T-cell (primary cell): ENCODE results near the gene BCAM. TPM values are rescaled to one million over a fixed set of nuclear protein-coding genes. Genes with fewer than 3 reads are reported as not detected.

ENCODE experiments used
- ATAC-seq, 4 experiments: fragments of 200-7000 bp in 3 of 4; fragments of 150-1000 bp in 1 of 4; cut with Tn5 transposase; replicated peaks in 1 of 4; 1 replicate in 3 of 4; 2 replicates in 1 of 4; pipeline ENCODE4 v1.10.0; 2021; ENCODE audit warnings: moderate library complexity in 3 of 4, mild to moderate bottlenecking in 2 of 4, moderate number of reproducible peaks in 1 of 4
- CTCF ChIA-PET, 2 donors: fragments of 300-600 bp; sonication (Branson Sonifier 250); formaldehyde crosslinking; loops; one replicate each; lab custom pipeline; 2022; ENCODE audit warnings: antibody characterized with exemption in 2 of 2; lab: Charles Lee
- POLR2A ChIA-PET, 2 donors: fragments of 300-600 bp; sonication (Branson Sonifier 250); formaldehyde crosslinking; loops; one replicate each; lab custom pipeline; 2022; ENCODE audit warnings: antibody characterized with exemption in 2 of 2; lab: Charles Lee
- DNase-seq, 35 experiments: peaks; one replicate each; pipeline versions ENCODE4 v3.0.0 to v3.0.0-alpha.2; 2013 to 2023
- H3K27ac ChIP-seq: one replicate; pipeline ENCODE4 v1.5.1; 2013; ENCODE audit warnings: low read length
- H3K27me3 ChIP-seq, 2 experiments: replicated peaks in 1 of 2; 1 replicate in 1 of 2; 2 replicates in 1 of 2; pipeline versions ENCODE4 v1.6.1 to v1.7.0; 2013; ENCODE audit warnings: low read length in 1 of 2, mixed read lengths in 1 of 2; ENCODE audit not compliant: control insufficient read depth in 2 of 2, insufficient read depth in 2 of 2; ENCODE audit errors: extremely low read depth in 1 of 2
- H3K36me3 ChIP-seq, 2 donors: 1 replicate in 1 of 2; 2 replicates in 1 of 2; pipeline versions ENCODE4 v1.6.1 to v1.7.0; 2013; ENCODE audit warnings: low read length in 1 of 2; ENCODE audit not compliant: control insufficient read depth in 2 of 2, insufficient read depth in 1 of 2; ENCODE audit errors: extremely low read depth in 1 of 2
- H3K4me1 ChIP-seq, 2 experiments: 1 replicate in 1 of 2; 2 replicates in 1 of 2; pipeline versions ENCODE4 v1.6.1 to v1.7.0; 2013; ENCODE audit warnings: low read length in 2 of 2, mixed read lengths in 1 of 2; ENCODE audit not compliant: insufficient read depth in 2 of 2, control insufficient read depth in 1 of 2; ENCODE audit errors: extremely low read depth in 1 of 2
- H3K4me3 ChIP-seq, 2 donors: 1 replicate in 1 of 2; 2 replicates in 1 of 2; pipeline versions ENCODE4 v1.5.1 to v1.7.0; 2013; ENCODE audit warnings: mild to moderate bottlenecking in 2 of 2, low read length in 1 of 2, moderate library complexity in 1 of 2; ENCODE audit not compliant: control insufficient read depth in 1 of 2; ENCODE audit errors: extremely low read depth in 1 of 2
- H3K9me3 ChIP-seq: 2 replicates; pipeline ENCODE4 v1.7.0; 2013
- H3K27ac Mint-ChIP-seq, 2 donors: one replicate each; pipeline ENCODE4 v1.8.0; 2020 to 2021; ENCODE audit warnings: mild to moderate bottlenecking in 2 of 2, mixed read lengths in 2 of 2
- H3K27me3 Mint-ChIP-seq, 2 donors: one replicate each; pipeline ENCODE4 v1.8.0; 2021 to 2022; ENCODE audit warnings: mixed read lengths in 2 of 2
- H3K36me3 Mint-ChIP-seq: one replicate; pipeline ENCODE4 v1.8.0; 2021; ENCODE audit warnings: mixed read lengths
- H3K4me1 Mint-ChIP-seq, 3 donors: one replicate each; pipeline ENCODE4 v1.8.0; 2020 to 2022; ENCODE audit warnings: mixed read lengths in 3 of 3, mild to moderate bottlenecking in 1 of 3
- H3K4me3 Mint-ChIP-seq, 3 donors: one replicate each; pipeline ENCODE4 v1.8.0; 2020 to 2022; ENCODE audit warnings: mild to moderate bottlenecking in 3 of 3, mixed read lengths in 3 of 3, moderate library complexity in 3 of 3
- H3K9me3 Mint-ChIP-seq, 3 donors: one replicate each; pipeline ENCODE4 v1.8.0; 2020 to 2022; ENCODE audit warnings: mixed read lengths in 3 of 3
- WGBS: methylation state at CpG from one replicate; pipeline ENCODE4 v1.1.5; 2013; ENCODE audit warnings: missing lambda C conversion rate; ENCODE audit not compliant: insufficient coverage; 5-methylcytosine and 5-hydroxymethylcytosine counted together
- total RNA-seq, 35 experiments: library from RNA in 6 of 35; stranded (reverse) in 6 of 35; fragments of 120-200 nt in 1 of 35; gene quantifications; one replicate each; pipeline versions ENCODE4 v1.2.1 to v1.2.4 and lab custom pipeline; 2013 to 2026

The BCAM gene
- total RNA-seq, 5 donors from 2014 or later (not counting 1 experiment from before 2014, with no cell fraction given) = 0.39 to 1.0 (median 0.87) TPM; not detected in 1

DNA sequence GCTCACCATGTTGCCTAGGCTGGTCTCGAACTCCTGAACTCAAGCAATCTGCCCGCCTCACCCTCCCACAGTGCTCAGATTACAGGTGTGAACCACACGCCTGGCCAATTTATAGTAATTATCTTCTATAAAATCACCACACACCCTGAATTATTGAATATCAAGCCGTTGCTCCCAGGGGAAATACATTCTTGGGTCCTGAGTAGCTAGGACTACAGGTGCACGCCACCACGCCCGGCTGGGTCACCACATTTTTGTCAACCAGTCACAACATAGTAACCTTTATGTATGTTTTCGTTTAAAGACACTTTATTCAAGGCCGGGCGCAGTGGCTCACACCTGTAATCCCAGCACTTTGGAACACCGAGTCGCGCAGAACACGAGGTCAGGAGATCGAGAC is 22.9 kb upstream of the BCAM start:
- peaks cover 0 to 23% of the 10 kb centered on the region in 2 experiments for H3K27me3 ChIP-seq
- POLR2A ChIA-PET = no interaction called here
- H3K9me3 ChIP-seq = no peaks in the 10 kb centered on the region
- ATAC-seq (no peak), DNase-seq (no peak)
- Mint-ChIP-seq H3K36me3 (no peaks in the 10 kb centered on the region), H3K27ac (no peak overlapping the region), H3K9me3 (no peaks in the 10 kb centered on the region), H3K4me1 (peaks cover 4 to 8% (median 4%) of the 10 kb centered on the region in 3 donors), H3K27me3 (peaks cover 2 to 3% of the 10 kb centered on the region in 2 donors), H3K4me3 (no peak overlapping the region)
- no peak overlapping the region for H3K4me3 ChIP-seq
- no peak overlapping the region for H3K27ac ChIP-seq
- H3K4me1 ChIP-seq = peaks cover 0 to 7% of the 10 kb centered on the region in 2 experiments
- CTCF ChIA-PET = no interaction called here
- WGBS = 92% methylated on average over 9 of the region's 15 CpGs
- no peaks in the 10 kb centered on the region for H3K36me3 ChIP-seq

DNA sequence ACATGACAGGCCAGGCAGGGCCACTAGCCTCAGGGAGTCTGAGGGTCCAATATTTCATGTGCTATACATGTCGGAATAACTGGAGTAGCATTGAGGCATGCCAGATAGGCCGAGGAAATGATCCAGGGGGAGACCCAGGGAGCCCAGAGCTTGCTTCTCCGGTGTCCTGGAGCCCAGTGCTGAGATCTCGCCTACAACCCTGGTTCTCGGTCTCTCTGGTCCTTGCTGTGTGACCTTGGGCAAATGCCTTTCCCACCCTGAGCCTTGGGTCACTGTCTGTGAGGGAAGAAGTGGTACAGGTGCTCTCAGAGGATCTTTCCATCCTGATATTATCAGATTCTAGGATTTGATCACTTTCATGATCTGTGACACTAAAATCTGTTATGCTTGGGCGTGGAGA is 19.9 kb upstream of the BCAM start:
- Mint-ChIP-seq H3K27me3 (peaks cover 2 to 3% of the 10 kb centered on the region in 2 donors), H3K9me3 (no peaks in the 10 kb centered on the region), H3K36me3 (no peaks in the 10 kb centered on the region), H3K4me3 (no peak overlapping the region), H3K27ac (no peak overlapping the region), H3K4me1 (peaks cover 4 to 7% (median 4%) of the 10 kb centered on the region in 3 donors)
- Histone ChIP-seq H3K4me1 (peaks cover 0 to 7% of the 10 kb centered on the region in 2 experiments), H3K4me3 (no peak overlapping the region), H3K9me3 (no peaks in the 10 kb centered on the region), H3K27ac (no peak overlapping the region), H3K27me3 (peaks cover 0 to 14% of the 10 kb centered on the region in 2 experiments), H3K36me3 (no peaks in the 10 kb centered on the region)
- ChIA-PET CTCF (interaction anchor here in 1 of 2 donors (0.6 kb wide), 1 partner anchor 64 kb away, joined by 5 read pairs; no protein-coding TSS in a partner anchor), POLR2A (no interaction called here)
- DNase-seq = no peak
- WGBS = 72% methylated on average over 5 of the region's 6 CpGs
- ATAC-seq = no peak

DNA sequence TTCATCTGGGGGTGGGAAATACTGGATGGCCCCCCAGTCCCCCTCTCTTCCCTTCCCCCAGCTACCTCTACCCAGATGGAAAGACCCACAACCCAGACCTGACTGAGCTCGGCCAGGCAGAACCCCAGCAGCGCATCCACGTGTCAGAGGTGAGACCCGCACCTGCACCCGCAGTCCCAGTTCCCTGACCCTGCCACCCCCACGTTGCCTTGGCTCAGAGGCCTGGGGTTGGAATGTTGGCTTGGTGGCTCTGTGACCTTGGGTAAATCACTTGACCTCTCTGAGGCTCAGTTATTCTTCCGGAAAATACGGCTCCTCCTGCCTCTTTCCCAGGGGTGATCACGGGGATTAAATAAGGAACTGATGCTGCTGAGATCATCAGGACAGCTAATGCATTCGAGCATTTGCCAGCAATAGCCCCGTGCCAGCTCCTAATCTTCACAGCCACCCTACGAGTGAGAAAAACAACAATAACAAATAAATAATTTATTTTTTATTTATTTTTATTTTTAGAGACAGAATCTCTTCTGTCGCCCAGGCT is 18.9 kb upstream of the BCAM start:
- Histone ChIP-seq H3K27ac (no peak overlapping the region), H3K36me3 (no peaks in the 10 kb centered on the region), H3K4me3 (no peak overlapping the region), H3K4me1 (no peaks in the 10 kb centered on the region), H3K27me3 (peaks cover 0 to 8% of the 10 kb centered on the region in 2 experiments), H3K9me3 (no peaks in the 10 kb centered on the region)
- Mint-ChIP-seq H3K9me3 (no peaks in the 10 kb centered on the region), H3K27ac (no peak overlapping the region), H3K4me3 (no peak overlapping the region), H3K4me1 (no peaks in the 10 kb centered on the region), H3K27me3 (no peaks in the 10 kb centered on the region), H3K36me3 (no peaks in the 10 kb centered on the region)
- ChIA-PET CTCF (no interaction called here), POLR2A (interaction anchor here in 1 of 2 donors (0.7 kb wide), 1 partner anchor 15 kb away, joined by 5 read pairs; no protein-coding TSS in a partner anchor)
- ATAC-seq (no peak), DNase-seq (no peak)
- WGBS = 81% methylated on average over 9 of the region's 13 CpGs

DNA sequence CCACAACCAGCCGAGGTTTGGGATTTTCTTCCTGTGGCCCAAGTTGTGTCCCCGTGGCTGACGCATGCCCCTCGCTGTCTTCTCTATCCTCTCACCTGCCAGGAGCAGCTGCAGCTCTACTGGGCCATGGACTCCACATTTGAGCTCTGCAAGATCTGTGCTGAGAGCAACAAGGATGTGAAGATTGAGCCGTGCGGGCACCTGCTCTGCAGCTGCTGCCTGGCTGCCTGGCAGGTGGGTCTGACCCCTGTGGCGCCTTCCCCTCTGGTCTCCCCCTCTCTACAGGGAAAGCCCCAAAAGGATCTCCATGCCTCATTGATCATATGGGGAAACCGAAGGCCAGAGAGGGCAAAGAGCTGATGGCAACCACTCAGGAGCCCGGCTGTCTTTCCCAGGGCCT is 16.6 kb upstream of the BCAM start:
- Histone ChIP-seq H3K4me1 (peaks cover 2 to 18% of the 10 kb centered on the region in 2 experiments), H3K27me3 (peaks cover 0 to 5% of the 10 kb centered on the region in 2 experiments), H3K4me3 (no peak overlapping the region), H3K27ac (no peak overlapping the region), H3K9me3 (no peaks in the 10 kb centered on the region), H3K36me3 (no peaks in the 10 kb centered on the region)
- Mint-ChIP-seq H3K27me3 (no peaks in the 10 kb centered on the region), H3K4me3 (no peak overlapping the region), H3K9me3 (no peaks in the 10 kb centered on the region), H3K36me3 (no peaks in the 10 kb centered on the region), H3K4me1 (peaks cover 10 to 18% (median 16%) of the 10 kb centered on the region in 3 donors), H3K27ac (no peak overlapping the region)
- DNase-seq = no peak
- 80% methylated on average over 9 of the region's 9 CpGs for WGBS
- POLR2A ChIA-PET = no interaction called here
- no peak for ATAC-seq
- CTCF ChIA-PET = interaction anchor here in 1 of 2 donors (0.7 kb wide), 1 partner anchor 13 kb away, joined by 3 read pairs; no protein-coding TSS in a partner anchor

DNA sequence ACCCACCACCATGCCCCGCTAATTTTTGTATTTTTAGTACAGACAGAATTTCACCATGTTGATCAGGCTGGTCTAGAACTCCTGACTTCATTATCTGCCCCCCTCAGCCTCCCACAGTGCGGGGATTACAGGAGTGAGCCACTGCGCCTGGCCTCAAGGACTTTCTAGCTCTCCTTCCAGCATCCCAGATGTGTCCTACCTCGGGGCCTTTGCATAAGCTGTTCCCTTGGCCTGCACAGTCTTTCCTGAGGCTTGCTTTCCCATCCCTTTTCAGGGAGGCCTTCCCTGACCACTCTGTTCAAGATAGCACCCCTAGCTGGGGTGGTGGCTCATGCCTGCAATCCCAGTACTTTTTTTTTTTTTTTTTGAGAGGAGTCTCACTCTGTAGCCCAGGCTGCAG is 14.3 kb upstream of the BCAM start:
- H3K4me1 Mint-ChIP-seq = peaks cover 13 to 28% (median 22%) of the 10 kb centered on the region in 3 donors
- POLR2A ChIA-PET = no interaction called here

DNA sequence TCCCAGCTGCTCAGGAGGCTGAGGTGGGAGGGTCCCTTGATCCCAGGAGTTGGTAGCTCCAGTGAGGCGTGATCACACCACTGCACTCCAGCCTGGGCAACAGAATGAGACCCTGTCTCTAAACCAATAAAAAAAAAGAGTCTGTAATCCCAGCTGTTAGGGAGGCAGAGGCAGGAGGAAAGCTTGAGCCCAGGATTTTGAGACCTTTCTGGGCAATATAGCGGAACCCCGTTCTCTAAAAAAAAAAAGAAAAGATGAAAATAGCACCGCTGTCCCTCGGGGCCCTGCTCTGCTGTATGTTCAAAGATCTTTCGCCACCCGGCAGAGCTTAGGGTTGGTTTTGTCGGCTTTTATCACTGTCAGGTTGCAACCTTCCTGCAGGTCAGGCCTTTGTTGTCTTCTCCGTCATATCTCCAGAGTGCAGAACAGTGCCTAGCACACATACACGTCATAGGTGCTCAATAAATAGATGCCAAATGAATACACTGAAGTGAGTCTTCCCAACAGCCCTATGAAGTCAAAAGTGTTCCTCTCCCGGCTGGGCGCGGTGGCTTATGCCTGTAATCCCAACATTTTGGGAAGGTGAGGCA is 13.4 kb upstream of the BCAM start:
- no peak overlapping the region for H3K27ac ChIP-seq

More for the DNA sequence above, 14.3 kb upstream of the BCAM start:
- H3K36me3 Mint-ChIP-seq = no peaks in the 10 kb centered on the region
- peak overlapping the region in 1 of 2 donors; percentile 66 for H3K27ac Mint-ChIP-seq
- CTCF ChIA-PET = interaction anchor here in 1 of 2 donors (0.6 kb wide), 1 partner anchor 68 kb away, joined by 3 read pairs; no protein-coding TSS in a partner anchor
- H3K27me3 ChIP-seq = peaks cover 0 to 5% of the 10 kb centered on the region in 2 experiments
- H3K9me3 ChIP-seq = no peaks in the 10 kb centered on the region
- H3K27me3 Mint-ChIP-seq = no peaks in the 10 kb centered on the region
- DNase-seq (no peak), ATAC-seq (no peak)
- no peak overlapping the region for H3K4me3 ChIP-seq
- no peak overlapping the region for H3K27ac ChIP-seq
- H3K4me3 Mint-ChIP-seq = no peak overlapping the region
- H3K9me3 Mint-ChIP-seq = no peaks in the 10 kb centered on the region
- H3K4me1 ChIP-seq = peaks cover 2 to 18% of the 10 kb centered on the region in 2 experiments
- WGBS = 79% methylated on average over 3 of the region's 4 CpGs
- no peaks in the 10 kb centered on the region for H3K36me3 ChIP-seq

More for the DNA sequence above, 13.4 kb upstream of the BCAM start:
- H3K27me3 ChIP-seq = peaks cover 0 to 5% of the 10 kb centered on the region in 2 experiments
- ChIA-PET CTCF (interaction anchor here (0.6 to 0.7 kb wide), 2 partner anchors 67 to 102 kb away, joined by 3 to 4 read pairs; no protein-coding TSS in a partner anchor), POLR2A (no interaction called here)
- no peaks in the 10 kb centered on the region for H3K9me3 ChIP-seq
- no peaks in the 10 kb centered on the region for H3K36me3 ChIP-seq
- Mint-ChIP-seq H3K4me3 (no peak overlapping the region), H3K36me3 (no peaks in the 10 kb centered on the region), H3K27me3 (no peaks in the 10 kb centered on the region), H3K27ac (no peak overlapping the region), H3K9me3 (no peaks in the 10 kb centered on the region), H3K4me1 (peaks cover 15 to 32% (median 22%) of the 10 kb centered on the region in 3 donors)
- DNase-seq (no peak), ATAC-seq (no peak)
- H3K4me1 ChIP-seq = peaks cover 2 to 21% of the 10 kb centered on the region in 2 experiments
- 92% methylated on average over 5 of the region's 13 CpGs for WGBS
- H3K4me3 ChIP-seq = no peak overlapping the region
